Activated CD8-positive, alpha-beta memory T cell treated with anti-CD3 and anti-CD28 coated beads, Interleukin-2, amount 50 U/mL, for 24 hours (primary cell): ENCODE data around the gene A1CF.
"Not testable (repeated sequence)": the region's sequence is repeated elsewhere in the genome, so short reads cannot be mapped to it uniquely, and the experiment has no call there.

Experiments used
- DNase-seq: peaks from one replicate; pipeline ENCODE4 v3.0.0-alpha.2; 2020; ENCODE audit errors: extremely low read depth

The A1CF gene

GRCh38 chr10:50788951-50789945 is 96.2 kb downstream of the A1CF start:
- no peak for DNase-seq

GRCh38 chr10:50787962-50788361 is 97.5 kb downstream of the A1CF start:
- not testable (repeated sequence) for DNase-seq

DNA sequence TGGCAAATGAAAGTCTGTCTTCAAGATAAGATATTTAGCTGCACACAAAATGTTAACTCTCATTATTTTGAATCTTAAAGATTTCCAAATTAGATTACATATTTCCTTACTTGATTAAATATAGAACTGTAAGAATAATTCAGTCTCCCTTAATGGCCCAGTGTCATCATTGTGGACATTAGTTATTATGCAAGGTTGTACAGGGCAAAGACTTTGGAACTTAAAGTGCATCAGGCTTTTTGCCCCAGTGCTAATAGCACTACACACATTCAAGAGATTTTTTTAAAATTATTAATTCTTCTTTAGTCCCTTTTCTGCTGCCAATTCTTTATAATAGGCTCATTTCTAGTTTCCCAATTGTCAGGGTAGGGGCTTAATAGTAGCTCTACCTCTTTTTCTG is 103.4 kb downstream of the A1CF start:
- DNase-seq, result not testable (repeated sequence)

GRCh38 chr10:50780036-50780435 is 105.4 kb downstream of the A1CF start:
- not testable (repeated sequence) for DNase-seq

GRCh38 chr10:50774868-50775267 is 110.6 kb downstream of the A1CF start:
- DNase-seq, result not testable (repeated sequence)

DNA sequence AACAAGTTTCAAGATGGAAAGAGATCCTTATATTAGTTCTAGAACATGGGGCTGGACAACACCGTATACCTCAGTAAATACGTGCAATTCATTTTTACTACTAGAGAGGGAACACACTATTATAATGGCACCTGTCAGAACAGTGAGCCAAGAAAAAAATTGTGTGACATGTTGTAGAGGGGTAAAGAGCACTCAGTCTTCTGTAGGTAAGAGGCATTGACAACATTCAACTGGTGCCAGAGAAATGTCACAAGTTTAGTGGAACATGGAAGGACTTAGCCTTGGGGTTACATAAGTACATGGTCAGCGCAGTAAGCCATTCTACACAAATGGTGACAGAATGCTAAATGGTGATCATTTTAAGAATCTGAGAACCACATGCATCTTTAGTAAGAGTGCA is 113.4 kb downstream of the A1CF start:
- not testable (repeated sequence) for DNase-seq

GRCh38 chr10:50766774-50767513 is 118.5 kb downstream of the A1CF start:
- not testable (repeated sequence) for DNase-seq
